ENCODE results near the gene STX16. TPM values are rescaled to one million over a fixed set of nuclear protein-coding genes. Genes with fewer than 3 reads are reported as not detected.

Gene STX16
- polyA plus RNA-seq, 3 donors: 15.6 to 165 (median 27.4) TPM

GRCh38 chr20:58717278-58718091, 66.4 kb downstream of the STX16 start:
- no peaks in the 10 kb centered on the region for H3K79me2 ChIP-seq (ENCODE audit: insufficient read depth, low read length)
- H3K27me3 Mint-ChIP-seq (ENCODE audit: low read depth in 3 of 3): peaks cover 2 to 6% (median 4%) of the 10 kb centered on the region in 3 donors
- no peak overlapping the region for H3K9ac ChIP-seq (ENCODE audit: insufficient read depth, low read length, poor library complexity, severe bottlenecking)
- H3K4me2 ChIP-seq (replicated peaks; ENCODE audit: extremely low read depth, low read length, poor library complexity, severe bottlenecking): no peak overlapping the region
- H3K36me3 ChIP-seq (replicated peaks in 1 of 2; ENCODE audit: control insufficient read depth in 1 of 2, insufficient read depth in 2 of 2, low read length in 2 of 2): peaks cover 17 to 36% of the 10 kb centered on the region in 2 donors
- H3K36me3 Mint-ChIP-seq: peaks cover 16 to 28% of the 10 kb centered on the region in 2 donors
- H3K9me3 Mint-ChIP-seq: peaks cover 0 to 2% (median 0%) of the 10 kb centered on the region in 7 donors
- H2AFZ ChIP-seq (ENCODE audit: insufficient read depth, low read depth, low read length, poor library complexity, severe bottlenecking): no peak overlapping the region
- 89% methylated on average over 19 of the region's 23 CpGs for WGBS (ENCODE audit: insufficient coverage)
- no peaks in the 10 kb centered on the region for H3K27me3 ChIP-seq (ENCODE audit: control insufficient read depth in 2 of 2, insufficient read depth in 2 of 2, low read length in 2 of 2)
- peaks cover 0 to 5% of the 10 kb centered on the region in 2 donors for H3K4me1 ChIP-seq (ENCODE audit: control insufficient read depth in 1 of 2, insufficient read depth in 2 of 2, low read length in 2 of 2)
- H3K9me3 ChIP-seq (replicated peaks in 1 of 2; ENCODE audit: control insufficient read depth in 1 of 2, insufficient read depth in 1 of 2, low read length in 2 of 2): no peaks in the 10 kb centered on the region
- H3K27ac ChIP-seq (ENCODE audit: low read depth in 1 of 2, low read length in 2 of 2): no peak overlapping the region
- peak in 1 of 3 donors; percentile 1 for DNase-seq
- no peak overlapping the region for H3K4me3 Mint-ChIP-seq
- intact Hi-C loops (cut with micrococcal nuclease): no loop called here
- no peak for TF ChIP-seq CTCF (IDR thresholded peaks at IDR 0.05)
- H3K4me1 Mint-ChIP-seq: peaks cover 8% of the 10 kb centered on the region
- H4K20me1 ChIP-seq (ENCODE audit: insufficient read depth, low read length): no peaks in the 10 kb centered on the region
- H3K27ac Mint-ChIP-seq: peak overlapping the region in 1 of 7 donors; percentile 40
- H3K4me3 ChIP-seq (replicated peaks in 1 of 3; ENCODE audit: low read depth in 2 of 3, low read length in 3 of 3): no peak overlapping the region

GRCh38 chr20:58718121-58718563, 67.1 kb downstream of the STX16 start:
- Histone ChIP-seq H3K27me3 (ENCODE audit: control insufficient read depth in 2 of 2, insufficient read depth in 2 of 2, low read length in 2 of 2) (no peaks in the 10 kb centered on the region), H3K9me3 (replicated peaks in 1 of 2; ENCODE audit: control insufficient read depth in 1 of 2, insufficient read depth in 1 of 2, low read length in 2 of 2) (no peaks in the 10 kb centered on the region), H4K20me1 (ENCODE audit: insufficient read depth, low read length) (no peaks in the 10 kb centered on the region), H3K36me3 (replicated peaks in 1 of 2; ENCODE audit: control insufficient read depth in 1 of 2, insufficient read depth in 2 of 2, low read length in 2 of 2) (peaks cover 16 to 33% of the 10 kb centered on the region in 2 donors), H2AFZ (ENCODE audit: insufficient read depth, low read depth, low read length, poor library complexity, severe bottlenecking) (no peak overlapping the region), H3K4me1 (ENCODE audit: control insufficient read depth in 1 of 2, insufficient read depth in 2 of 2, low read length in 2 of 2) (peaks cover 0 to 5% of the 10 kb centered on the region in 2 donors), H3K9ac (ENCODE audit: insufficient read depth, low read length, poor library complexity, severe bottlenecking) (no peak overlapping the region), H3K4me3 (replicated peaks in 1 of 3; ENCODE audit: low read depth in 2 of 3, low read length in 3 of 3) (no peak overlapping the region), H3K79me2 (ENCODE audit: insufficient read depth, low read length) (no peaks in the 10 kb centered on the region), H3K4me2 (replicated peaks; ENCODE audit: extremely low read depth, low read length, poor library complexity, severe bottlenecking) (no peak overlapping the region), H3K27ac (ENCODE audit: low read depth in 1 of 2, low read length in 2 of 2) (no peak overlapping the region)
- no peak overlapping the region for H3K27ac Mint-ChIP-seq
- peaks cover 2 to 11% (median 5%) of the 10 kb centered on the region in 3 donors for H3K27me3 Mint-ChIP-seq (ENCODE audit: low read depth in 3 of 3)
- peaks cover 0 to 2% (median 0%) of the 10 kb centered on the region in 7 donors for H3K9me3 Mint-ChIP-seq
- DNase-seq: peak in 1 of 3 donors; percentile 1
- H3K4me3 Mint-ChIP-seq: no peak overlapping the region
- no peak for TF ChIP-seq CTCF (IDR thresholded peaks at IDR 0.05)
- intact Hi-C loops (cut with micrococcal nuclease): no loop called here
- H3K4me1 Mint-ChIP-seq: peaks cover 8% of the 10 kb centered on the region
- H3K36me3 Mint-ChIP-seq: peaks cover 16 to 28% of the 10 kb centered on the region in 2 donors
- 91% methylated on average over 10 of the region's 15 CpGs for WGBS (ENCODE audit: insufficient coverage)

All from CD14-positive monocyte (primary cell).